Adrenal gland (tissue), 5 donors: ENCODE measurements around the gene GPR158.

Source experiments
- CTCF ChIP-seq, 6 experiments: fragments of 450-650 bp in 4 of 6; fragments of 200-600 bp in 2 of 6; sonication (generic) in 1 of 6; IDR thresholded peaks; 1 replicate in 5 of 6; 2 replicates in 1 of 6; pipeline versions ENCODE4 v1.5.1 to v1.8.0; 2016 to 2021; ENCODE audit warnings: antibody characterized with exemption in 6 of 6, mild to moderate bottlenecking in 2 of 6, moderate library complexity in 1 of 6
- POLR2A ChIP-seq, 2 donors: fragments of 450-650 bp; IDR thresholded peaks; one replicate each; pipeline ENCODE4 v1.6.1; 2017; ENCODE audit warnings: antibody characterized with exemption in 2 of 2, mild to moderate bottlenecking in 2 of 2, moderate library complexity in 1 of 2
- donor health status: DM: no; HTN: no; CAD: no.

GRCh38 chr10:25129592-25129991 is 45.2 kb upstream of the GPR158 start:
- TF ChIP-seq POLR2A (IDR thresholded peaks at IDR 0.05) (no peak), CTCF (IDR thresholded peaks at IDR 0.05) (no peak)
